Stimulated activated naive CD8-positive, alpha-beta T cell treated with anti-CD3 and anti-CD28 coated beads, Interleukin-15, Interleukin-2, amounts not matched to agents 100 ng/mL and 50 ng/mL, for 24 hours (primary cell): ENCODE measurements around the gene NID2.

Experiments used
- H3K27ac Mint-ChIP-seq: one replicate; pipeline ENCODE4 v1.8.0; 2021; ENCODE audit warnings: mild to moderate bottlenecking, mixed read lengths
- H3K27me3 Mint-ChIP-seq: one replicate; pipeline ENCODE4 v1.8.0; 2021; ENCODE audit warnings: mixed read lengths
- H3K36me3 Mint-ChIP-seq: one replicate; pipeline ENCODE4 v1.8.0; 2021; ENCODE audit warnings: low read depth, mixed read lengths
- H3K4me1 Mint-ChIP-seq: one replicate; pipeline ENCODE4 v1.8.0; 2021; ENCODE audit warnings: low read depth, mixed read lengths
- H3K4me3 Mint-ChIP-seq: one replicate; pipeline ENCODE4 v1.8.0; 2021; ENCODE audit warnings: mild to moderate bottlenecking, mixed read lengths
- H3K9me3 Mint-ChIP-seq: one replicate; pipeline ENCODE4 v1.8.0; 2021; ENCODE audit warnings: mixed read lengths

Gene NID2

DNA sequence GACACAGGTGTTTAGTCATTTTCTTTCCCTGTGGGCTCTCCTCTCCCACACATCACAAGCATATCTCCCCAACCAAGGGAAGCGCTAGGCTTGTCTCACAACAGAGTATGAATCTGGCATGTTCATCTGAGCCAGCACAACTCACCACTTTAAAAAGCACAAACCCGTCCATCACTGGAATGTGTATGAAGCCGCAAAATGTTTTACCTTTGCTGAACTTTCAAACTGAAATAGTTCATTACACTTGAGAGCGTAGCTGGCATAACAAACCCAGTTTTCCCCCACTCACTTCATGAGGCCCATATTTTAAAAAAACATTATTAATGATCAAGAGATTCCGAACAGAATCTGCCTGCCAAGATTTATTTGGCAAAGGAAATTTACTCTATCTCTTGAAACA, 15.8 kb downstream of the NID2 start:
- Mint-ChIP-seq H3K36me3 (no peaks in the 10 kb centered on the region), H3K27ac (no peak overlapping the region), H3K27me3 (peaks cover 11% of the 10 kb centered on the region), H3K4me3 (no peak overlapping the region), H3K9me3 (no peaks in the 10 kb centered on the region), H3K4me1 (no peaks in the 10 kb centered on the region)

DNA sequence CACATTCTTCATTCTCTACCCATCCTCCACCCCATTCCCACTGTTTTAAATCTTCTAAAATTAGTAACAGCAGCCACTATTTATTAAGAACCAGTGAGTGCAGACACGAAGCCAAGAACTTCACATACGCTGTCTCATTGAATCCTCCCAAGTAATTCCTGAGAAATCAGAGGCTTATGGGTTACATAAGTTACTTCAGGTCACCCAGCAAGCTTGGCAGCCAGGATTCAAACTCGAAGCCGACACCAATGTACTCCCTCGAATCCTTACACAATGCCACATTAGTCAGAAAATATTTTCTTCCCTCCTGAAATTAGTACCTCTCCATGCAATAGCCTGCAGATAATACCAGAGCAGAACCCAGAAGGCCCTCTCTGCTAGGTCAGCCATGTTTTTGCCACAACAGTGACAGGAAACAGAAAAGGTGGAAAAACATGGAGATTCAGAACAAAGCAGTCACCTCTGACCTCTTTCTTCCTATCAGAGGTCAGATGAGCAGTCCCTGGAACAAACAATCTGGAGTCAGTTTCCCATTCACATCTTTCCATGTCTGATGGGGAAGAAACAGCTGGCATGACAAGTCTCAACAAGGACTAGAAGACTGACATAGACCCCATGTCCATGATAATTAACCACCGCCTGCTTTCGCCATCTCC, 16.4 kb downstream of the NID2 start:
- Mint-ChIP-seq H3K4me1 (no peaks in the 10 kb centered on the region), H3K27ac (no peak overlapping the region), H3K9me3 (no peaks in the 10 kb centered on the region), H3K4me3 (no peak overlapping the region), H3K27me3 (peaks cover 11% of the 10 kb centered on the region), H3K36me3 (no peaks in the 10 kb centered on the region)

DNA sequence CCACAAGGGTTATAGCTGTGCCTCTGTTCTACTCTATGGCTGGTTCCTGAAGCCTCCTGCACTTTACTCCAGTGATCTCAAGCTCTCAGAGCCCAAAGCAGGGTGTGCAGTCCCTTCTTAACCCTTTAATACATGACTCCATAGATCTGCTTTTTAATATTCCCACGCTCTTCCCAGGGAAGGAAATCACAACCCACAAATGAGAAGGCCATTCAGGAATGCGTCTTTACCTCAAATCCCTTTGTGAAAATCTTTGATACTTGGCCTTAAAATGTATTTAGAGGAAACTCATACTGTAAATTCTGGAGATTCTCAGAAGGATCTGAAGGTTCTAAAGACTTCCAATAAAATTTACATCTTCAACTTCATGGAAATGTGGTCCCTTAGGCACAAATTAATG, 17.0 kb downstream of the NID2 start:
- peaks cover 5% of the 10 kb centered on the region for H3K4me1 Mint-ChIP-seq
- H3K4me3 Mint-ChIP-seq, result no peak overlapping the region
- peaks cover 11% of the 10 kb centered on the region for H3K27me3 Mint-ChIP-seq
- no peaks in the 10 kb centered on the region for H3K36me3 Mint-ChIP-seq
- H3K27ac Mint-ChIP-seq, result no peak overlapping the region
- H3K9me3 Mint-ChIP-seq, result no peaks in the 10 kb centered on the region

DNA sequence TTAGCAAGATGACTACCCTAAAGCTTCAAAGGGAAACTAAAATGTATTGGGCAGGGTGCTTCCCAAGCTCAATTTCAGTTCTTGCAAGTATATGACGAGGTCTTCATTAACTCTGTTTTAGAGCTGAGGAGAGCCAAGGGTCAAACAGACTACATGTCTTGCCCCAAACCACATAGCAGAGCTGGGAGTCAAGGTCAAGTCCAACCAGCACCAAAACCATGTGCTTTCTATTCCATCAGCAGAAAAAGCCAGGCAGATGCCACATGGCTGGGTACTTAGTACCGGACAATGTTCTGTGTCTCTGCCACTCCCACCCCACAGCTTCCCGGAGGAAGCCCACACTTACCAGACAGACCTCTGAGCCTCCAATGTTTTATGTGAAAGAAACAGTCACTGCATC, 17.6 kb downstream of the NID2 start:
- no peaks in the 10 kb centered on the region for H3K36me3 Mint-ChIP-seq
- H3K4me3 Mint-ChIP-seq, result no peak overlapping the region
- peaks cover 7% of the 10 kb centered on the region for H3K4me1 Mint-ChIP-seq
- H3K27ac Mint-ChIP-seq, result no peak overlapping the region
- no peaks in the 10 kb centered on the region for H3K9me3 Mint-ChIP-seq
- H3K27me3 Mint-ChIP-seq, result peaks cover 11% of the 10 kb centered on the region

GRCh38 chr14:52049721-52050588, 18.9 kb downstream of the NID2 start:
- Mint-ChIP-seq H3K9me3 (no peaks in the 10 kb centered on the region), H3K27me3 (peaks cover 9% of the 10 kb centered on the region), H3K4me1 (peaks cover 18% of the 10 kb centered on the region), H3K27ac (no peak overlapping the region), H3K4me3 (no peak overlapping the region), H3K36me3 (no peaks in the 10 kb centered on the region)

DNA sequence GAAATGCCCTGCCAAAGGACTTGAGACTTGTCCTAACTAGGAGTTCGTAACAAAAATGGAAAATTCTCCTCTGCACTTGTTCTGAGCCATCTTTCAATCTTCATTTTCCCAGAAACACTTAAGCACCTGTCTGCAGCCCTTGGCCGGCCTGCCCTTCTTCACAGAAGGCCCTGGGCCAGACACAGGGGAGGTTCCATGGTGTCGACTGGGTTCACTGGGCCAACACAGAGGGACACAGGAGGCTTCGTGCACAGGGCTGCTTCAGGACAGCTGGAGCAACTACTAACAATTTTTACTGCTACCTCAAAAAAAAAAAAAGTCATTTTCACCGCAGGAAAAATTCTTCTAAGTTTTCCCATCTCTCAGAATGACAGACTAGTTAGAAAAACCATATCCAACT, 19.6 kb downstream of the NID2 start:
- H3K36me3 Mint-ChIP-seq, result no peaks in the 10 kb centered on the region
- peaks cover 6% of the 10 kb centered on the region for H3K27me3 Mint-ChIP-seq
- H3K4me1 Mint-ChIP-seq, result peaks cover 22% of the 10 kb centered on the region

DNA sequence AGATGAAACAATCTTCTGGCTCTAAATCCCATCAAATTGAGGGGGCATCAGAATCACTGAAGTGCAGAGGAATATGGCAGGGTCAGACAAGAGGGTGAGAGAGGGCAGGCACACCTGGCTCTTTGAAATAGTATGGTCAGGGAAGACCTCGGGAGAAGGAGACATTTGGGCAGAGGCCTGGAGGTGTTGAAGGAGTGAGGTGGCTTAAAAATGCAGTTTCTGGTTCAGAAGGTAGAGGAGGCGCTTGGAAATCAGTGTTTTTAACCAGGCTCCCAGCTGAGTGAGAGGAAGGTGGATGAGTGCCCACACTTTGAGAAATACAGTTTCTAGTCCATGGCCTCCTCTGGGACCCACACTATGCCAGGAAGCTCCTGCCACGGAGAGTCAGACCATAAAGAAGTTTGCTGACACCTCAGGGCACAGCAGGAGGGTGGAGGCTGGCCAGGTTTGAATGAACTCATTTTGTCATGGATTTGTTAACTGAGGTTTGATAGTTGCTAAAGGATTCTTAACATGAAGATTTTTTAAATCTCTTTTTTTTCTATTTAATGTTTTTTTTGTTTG, 20.1 kb downstream of the NID2 start:
- Mint-ChIP-seq H3K9me3 (no peaks in the 10 kb centered on the region), H3K27ac (no peak overlapping the region), H3K36me3 (no peaks in the 10 kb centered on the region), H3K27me3 (peaks cover 8% of the 10 kb centered on the region), H3K4me3 (no peak overlapping the region), H3K4me1 (peaks cover 24% of the 10 kb centered on the region)

More for the DNA sequence above, 19.6 kb downstream of the NID2 start:
- Mint-ChIP-seq H3K27ac (no peak overlapping the region), H3K9me3 (no peaks in the 10 kb centered on the region), H3K4me3 (no peak overlapping the region)

- H3K4me3 Mint-ChIP-seq, result no peak overlapping the region
- peaks cover 9% of the 10 kb centered on the region for H3K27me3 Mint-ChIP-seq
- peaks cover 25% of the 10 kb centered on the region for H3K4me1 Mint-ChIP-seq
- H3K9me3 Mint-ChIP-seq, result no peaks in the 10 kb centered on the region
- H3K27ac Mint-ChIP-seq, result no peak overlapping the region
- H3K36me3 Mint-ChIP-seq, result no peaks in the 10 kb centered on the region
Measured at GRCh38 chr14:52048116-52048515, 20.7 kb downstream of the NID2 start.

DNA sequence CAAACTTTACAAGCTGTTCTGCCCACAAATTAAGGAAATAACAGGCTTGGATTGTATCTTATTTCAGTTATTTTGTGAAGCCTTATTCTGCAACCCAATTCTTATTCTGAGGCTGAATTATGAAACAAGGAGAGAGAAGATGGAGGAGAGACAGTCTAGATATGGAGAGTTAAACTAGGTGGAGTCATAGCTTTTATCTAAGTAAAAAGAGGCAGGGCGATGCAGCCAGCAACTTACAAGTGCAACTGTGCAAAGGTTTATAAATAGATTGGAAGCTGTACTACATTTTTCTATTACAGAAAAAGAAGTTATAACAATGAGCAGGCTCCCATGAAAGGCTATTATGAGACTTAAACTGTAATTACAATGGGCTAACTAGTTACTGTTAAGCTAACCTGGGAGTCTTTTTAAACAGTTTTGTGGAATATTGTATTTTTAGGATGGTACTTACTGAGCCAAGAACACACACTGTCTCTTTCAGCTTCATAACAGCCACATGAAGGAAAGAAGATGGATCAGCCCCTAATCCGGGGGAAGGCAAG, 22.4 kb downstream of the NID2 start:
- H3K27ac Mint-ChIP-seq, result no peak overlapping the region

GRCh38 chr14:52044791-52045522, 23.9 kb downstream of the NID2 start:
- Mint-ChIP-seq H3K4me1 (peaks cover 25% of the 10 kb centered on the region), H3K4me3 (no peak overlapping the region), H3K36me3 (no peaks in the 10 kb centered on the region), H3K9me3 (no peaks in the 10 kb centered on the region), H3K27ac (peak overlapping the region; percentile 85), H3K27me3 (peaks cover 6% of the 10 kb centered on the region)

More for the DNA sequence above, 22.4 kb downstream of the NID2 start:
- H3K36me3 Mint-ChIP-seq, result no peaks in the 10 kb centered on the region
- H3K4me3 Mint-ChIP-seq, result no peak overlapping the region
- H3K27me3 Mint-ChIP-seq, result peaks cover 6% of the 10 kb centered on the region
- H3K9me3 Mint-ChIP-seq, result no peaks in the 10 kb centered on the region
- H3K4me1 Mint-ChIP-seq, result peaks cover 25% of the 10 kb centered on the region

- Mint-ChIP-seq H3K27ac (peak overlapping the region; percentile 50), H3K4me1 (peaks cover 25% of the 10 kb centered on the region)
Measured at GRCh38 chr14:52043690-52044089, 25.2 kb downstream of the NID2 start.

GRCh38 chr14:52042371-52043289, 26.2 kb downstream of the NID2 start:
- no peaks in the 10 kb centered on the region for H3K9me3 Mint-ChIP-seq
- no peak overlapping the region for H3K27ac Mint-ChIP-seq
- H3K36me3 Mint-ChIP-seq, result no peaks in the 10 kb centered on the region
- peaks cover 25% of the 10 kb centered on the region for H3K4me1 Mint-ChIP-seq
- H3K27me3 Mint-ChIP-seq, result peaks cover 6% of the 10 kb centered on the region
- no peak overlapping the region for H3K4me3 Mint-ChIP-seq

More at GRCh38 chr14:52043690-52044089, 25.2 kb downstream of the NID2 start:
- H3K4me3 Mint-ChIP-seq, result no peak overlapping the region
- H3K36me3 Mint-ChIP-seq, result no peaks in the 10 kb centered on the region
- peaks cover 6% of the 10 kb centered on the region for H3K27me3 Mint-ChIP-seq
- H3K9me3 Mint-ChIP-seq, result no peaks in the 10 kb centered on the region

DNA sequence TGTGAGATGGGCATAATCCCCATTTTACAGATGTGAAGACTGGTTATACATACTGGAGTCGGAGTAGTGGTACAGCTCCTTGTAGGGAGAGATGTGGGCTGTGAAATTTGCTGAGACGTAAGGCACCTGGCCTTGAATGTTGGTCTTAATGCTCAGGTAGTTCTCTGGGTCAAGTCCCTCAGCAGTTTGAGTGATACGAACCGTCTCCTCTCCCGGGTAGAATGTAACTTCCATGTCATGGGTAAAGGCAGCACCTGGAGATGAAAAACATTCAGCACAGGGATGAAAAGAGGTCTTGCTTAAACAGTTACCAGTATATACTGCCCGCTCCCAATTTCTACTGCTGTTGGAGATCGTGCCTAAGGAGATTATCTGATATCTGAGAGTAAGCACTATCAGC, 28.3 kb downstream of the NID2 start:
- Mint-ChIP-seq H3K36me3 (no peaks in the 10 kb centered on the region), H3K27me3 (peaks cover 6% of the 10 kb centered on the region), H3K27ac (no peak overlapping the region), H3K9me3 (peaks cover 13% of the 10 kb centered on the region), H3K4me3 (no peak overlapping the region), H3K4me1 (peaks cover 13% of the 10 kb centered on the region)
